HepG2 (cell line): Measurements from ENCODE around the gene FAM76A. TPM values are rescaled to one million over a fixed set of nuclear protein-coding genes. Genes with fewer than 3 reads are reported as not detected.

Experiments used
- ASH2L ChIP-seq: fragments of 300-600, 200-600 bp; sonication (generic); IDR thresholded peaks from 2 replicates; pipeline ENCODE4 v1.7.0; 2017; ENCODE audit warnings: low read depth, mild to moderate bottlenecking, moderate library complexity, mixed read lengths, low read length; ENCODE audit not compliant: insufficient read length
- CAMTA2 ChIP-seq: sonication (generic); formaldehyde crosslinking; IDR thresholded peaks from 2 replicates; pipeline ENCODE4 v1.4.0; 2020; ENCODE audit warnings: mild to moderate bottlenecking, missing genetic modification reagents, borderline replicate concordance
- CHCHD3 ChIP-seq: sonication (generic); formaldehyde crosslinking; IDR thresholded peaks from 2 replicates; pipeline ENCODE4 v1.8.0; 2022; ENCODE audit warnings: mild to moderate bottlenecking, missing genetic modification reagents, moderate library complexity
- EEA1 ChIP-seq: sonication (generic); formaldehyde crosslinking; IDR thresholded peaks from 2 replicates; pipeline ENCODE4 v1.5.1; 2020; ENCODE audit warnings: mild to moderate bottlenecking, missing genetic modification reagents, borderline replicate concordance
- EP300 ChIP-seq, 3 experiments: sonication (generic) in 1 of 3; formaldehyde crosslinking in 1 of 3; IDR thresholded peaks; 2 replicates each; pipeline versions ENCODE4 v1.5.1 to v1.6.1; 2011 to 2020; ENCODE audit warnings: low read depth in 2 of 3, low read length in 2 of 3, borderline replicate concordance in 1 of 3, improper control_type of control experiment in 1 of 3, mild to moderate bottlenecking in 1 of 3, missing genetic modification reagents in 1 of 3, moderate library complexity in 1 of 3
- KDM4B ChIP-seq: sonication (generic); formaldehyde crosslinking; IDR thresholded peaks from 2 replicates; pipeline ENCODE4 v1.4.0; 2020; ENCODE audit warnings: missing genetic modification reagents
- NFIC ChIP-seq: IDR thresholded peaks from 2 replicates; pipeline ENCODE4 v1.6.1; 2012; ENCODE audit warnings: mild to moderate bottlenecking, low read length, inconsistent platforms
- RCOR2 ChIP-seq: IDR thresholded peaks from 2 replicates; pipeline ENCODE4 v1.6.1; 2016; ENCODE audit warnings: missing biosample characterization, missing genetic modification reagents
- RELA ChIP-seq: sonication (generic); formaldehyde crosslinking; IDR thresholded peaks from 2 replicates; pipeline ENCODE4 v1.4.0; 2020; ENCODE audit warnings: missing genetic modification reagents
- ZFP90 ChIP-seq: sonication (generic); formaldehyde crosslinking; IDR thresholded peaks from 2 replicates; pipeline ENCODE4 v1.8.0; 2022; ENCODE audit warnings: missing genetic modification reagents, mild to moderate bottlenecking, inconsistent platforms, borderline replicate concordance
- ZMYM2 ChIP-seq: sonication (generic); formaldehyde crosslinking; IDR thresholded peaks from 2 replicates; pipeline ENCODE4 v1.8.0; 2022; ENCODE audit warnings: mild to moderate bottlenecking, missing genetic modification reagents
- ZNF230 ChIP-seq: sonication (generic); formaldehyde crosslinking; IDR thresholded peaks from 2 replicates; pipeline ENCODE4 v1.4.0; 2020; ENCODE audit warnings: mild to moderate bottlenecking, missing genetic modification reagents
- ZNF543 ChIP-seq: sonication (generic); formaldehyde crosslinking; IDR thresholded peaks from 2 replicates; pipeline ENCODE4 v1.4.0; 2020; ENCODE audit warnings: mild to moderate bottlenecking, missing genetic modification reagents
- ZNF577 ChIP-seq: sonication (generic); formaldehyde crosslinking; IDR thresholded peaks from 2 replicates; pipeline ENCODE4 v1.4.0; 2020; ENCODE audit warnings: mild to moderate bottlenecking, low read depth, missing genetic modification reagents, borderline replicate concordance
- polyA plus RNA-seq, 8 experiments: library from polyadenylated mRNA; depleted of rRNA in 3 of 8; stranded (reverse) in 7 of 8; unstranded in 1 of 8; fragments of >200 nt; fragmentation: Illumina TruSeq in 4 of 8; extraction: Trizol in 4 of 8; gene quantifications; 2 replicates each; pipeline versions ENCODE4 v1.2.1 to v1.2.3, GENCODE V29; 2011 to 2016; ENCODE audit warnings: low read depth in 4 of 8, missing spikeins in 1 of 8, mixed read lengths in 1 of 8; ENCODE audit not compliant: insufficient read depth in 1 of 8
- total RNA-seq, 5 experiments: library from RNA; depleted of rRNA; stranded (reverse); fragments of >200 nt; fragmentation: Illumina TruSeq; extraction: Trizol; gene quantifications; 2 replicates each; pipeline ENCODE4 v1.2.3, GENCODE V29; 2016; ENCODE audit warnings: low read depth in 1 of 5
- TF ChIP-seq, protein P1 (sequence below), 2 experiments: sonication (generic) in 1 of 2; formaldehyde crosslinking in 1 of 2; IDR thresholded peaks; 2 replicates each; pipeline versions ENCODE4 v1.4.0 to v1.6.1; 2018 to 2020; ENCODE audit warnings: missing genetic modification reagents in 2 of 2, borderline replicate concordance in 1 of 2, low read depth in 1 of 2, mild to moderate bottlenecking in 1 of 2, missing biosample characterization in 1 of 2
- TF ChIP-seq, protein P2 (sequence below): sonication (generic); formaldehyde crosslinking; IDR thresholded peaks from 2 replicates; pipeline ENCODE4 v1.4.0; 2020; ENCODE audit warnings: missing genetic modification reagents, borderline replicate concordance
- TF ChIP-seq, protein P3 (sequence below): sonication (generic); formaldehyde crosslinking; IDR thresholded peaks from 2 replicates; pipeline ENCODE4 v1.5.1; 2020; ENCODE audit warnings: mild to moderate bottlenecking, missing genetic modification reagents, moderate library complexity
- TF ChIP-seq, protein P4 (sequence below): sonication (generic); formaldehyde crosslinking; IDR thresholded peaks from 2 replicates; pipeline ENCODE4 v1.4.0; 2020; ENCODE audit warnings: mild to moderate bottlenecking, missing genetic modification reagents

Gene FAM76A
- total and polyA plus RNA-seq, 2 of the 13 experiments (the other 11 are each of a cell fraction or from before 2014, with no cell fraction given), result 4.2 to 15.7 TPM

DNA sequence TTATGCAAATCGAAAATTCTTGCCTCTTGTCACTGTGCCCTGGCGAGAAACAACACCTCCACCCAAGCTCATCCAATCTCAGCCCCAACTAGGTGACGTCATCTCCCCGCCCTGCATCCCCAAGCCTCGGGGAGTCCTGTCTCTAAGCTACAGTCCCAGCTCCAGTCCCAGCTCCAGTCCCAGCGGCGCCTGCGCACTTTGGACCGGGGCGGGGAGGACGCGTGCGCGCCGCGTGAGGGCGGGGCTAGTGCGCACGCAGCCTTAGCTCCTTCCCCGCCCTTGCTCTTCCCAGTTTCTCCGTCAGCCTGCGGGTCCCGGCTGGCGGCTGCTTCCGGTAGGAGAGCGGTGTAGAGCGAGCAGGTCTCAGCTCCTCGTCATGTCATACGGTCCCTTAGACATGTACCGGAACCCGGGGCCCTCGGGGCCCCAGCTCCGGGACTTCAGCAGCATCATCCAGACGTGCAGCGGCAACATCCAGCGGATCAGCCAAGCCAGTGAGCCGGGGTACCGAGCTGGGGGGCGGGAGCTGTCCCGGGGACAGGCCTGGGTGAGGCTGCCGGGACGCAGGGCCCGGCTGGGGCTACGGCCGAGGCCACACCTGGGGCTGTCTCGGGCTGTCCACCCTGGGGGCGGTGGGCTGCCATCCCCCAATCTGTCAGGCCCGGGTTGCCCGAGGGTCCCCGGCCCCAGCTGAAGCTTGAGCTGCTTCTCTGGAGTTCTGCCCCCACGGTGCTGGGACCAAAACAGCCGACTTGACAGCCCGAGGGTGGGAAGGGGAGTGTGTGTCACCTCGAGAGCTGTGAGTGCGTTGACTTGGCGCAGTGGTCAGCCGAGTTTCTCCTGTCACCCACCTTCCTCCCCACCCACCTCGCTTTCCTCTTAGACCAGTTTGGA lies 47.4 kb downstream of the FAM76A start, which contains the start of gene STX12 (continued):
- TF ChIP-seq ASH2L, result peak; percentile 51
- no peak for TF ChIP-seq ZNF543 (CRISPR knock-in tag)
- TF ChIP-seq, protein P1, sequence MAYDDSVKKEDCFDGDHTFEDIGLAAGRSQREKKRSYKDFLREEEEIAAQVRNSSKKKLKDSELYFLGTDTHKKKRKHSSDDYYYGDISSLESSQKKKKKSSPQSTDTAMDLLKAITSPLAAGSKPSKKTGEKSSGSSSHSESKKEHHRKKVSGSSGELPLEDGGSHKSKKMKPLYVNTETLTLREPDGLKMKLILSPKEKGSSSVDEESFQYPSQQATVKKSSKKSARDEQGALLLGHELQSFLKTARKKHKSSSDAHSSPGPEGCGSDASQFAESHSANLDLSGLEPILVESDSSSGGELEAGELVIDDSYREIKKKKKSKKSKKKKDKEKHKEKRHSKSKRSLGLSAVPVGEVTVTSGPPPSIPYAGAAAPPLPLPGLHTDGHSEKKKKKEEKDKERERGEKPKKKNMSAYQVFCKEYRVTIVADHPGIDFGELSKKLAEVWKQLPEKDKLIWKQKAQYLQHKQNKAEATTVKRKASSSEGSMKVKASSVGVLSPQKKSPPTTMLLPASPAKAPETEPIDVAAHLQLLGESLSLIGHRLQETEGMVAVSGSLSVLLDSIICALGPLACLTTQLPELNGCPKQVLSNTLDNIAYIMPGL (CRISPR knock-in tag; IDR thresholded peaks at IDR 0.05; ENCODE audit: borderline replicate concordance in 1 of 2, low read depth in 1 of 2), result peak in 1 of 2 experiments; percentile 61; a peak in 2 of 4 replicates
- no peak for TF ChIP-seq NFIC
- no peak for TF ChIP-seq EEA1
- 0 out of 2 replicates have a peak, but pooled peaks have one; percentile 55 for TF ChIP-seq ZNF230
- no peak for TF ChIP-seq CAMTA2 (CRISPR knock-in tag)
- no peak for TF ChIP-seq KDM4B
- TF ChIP-seq CHCHD3, result 0 out of 2 replicates have a peak, but pooled peaks have one; percentile 14
- TF ChIP-seq, protein P2, sequence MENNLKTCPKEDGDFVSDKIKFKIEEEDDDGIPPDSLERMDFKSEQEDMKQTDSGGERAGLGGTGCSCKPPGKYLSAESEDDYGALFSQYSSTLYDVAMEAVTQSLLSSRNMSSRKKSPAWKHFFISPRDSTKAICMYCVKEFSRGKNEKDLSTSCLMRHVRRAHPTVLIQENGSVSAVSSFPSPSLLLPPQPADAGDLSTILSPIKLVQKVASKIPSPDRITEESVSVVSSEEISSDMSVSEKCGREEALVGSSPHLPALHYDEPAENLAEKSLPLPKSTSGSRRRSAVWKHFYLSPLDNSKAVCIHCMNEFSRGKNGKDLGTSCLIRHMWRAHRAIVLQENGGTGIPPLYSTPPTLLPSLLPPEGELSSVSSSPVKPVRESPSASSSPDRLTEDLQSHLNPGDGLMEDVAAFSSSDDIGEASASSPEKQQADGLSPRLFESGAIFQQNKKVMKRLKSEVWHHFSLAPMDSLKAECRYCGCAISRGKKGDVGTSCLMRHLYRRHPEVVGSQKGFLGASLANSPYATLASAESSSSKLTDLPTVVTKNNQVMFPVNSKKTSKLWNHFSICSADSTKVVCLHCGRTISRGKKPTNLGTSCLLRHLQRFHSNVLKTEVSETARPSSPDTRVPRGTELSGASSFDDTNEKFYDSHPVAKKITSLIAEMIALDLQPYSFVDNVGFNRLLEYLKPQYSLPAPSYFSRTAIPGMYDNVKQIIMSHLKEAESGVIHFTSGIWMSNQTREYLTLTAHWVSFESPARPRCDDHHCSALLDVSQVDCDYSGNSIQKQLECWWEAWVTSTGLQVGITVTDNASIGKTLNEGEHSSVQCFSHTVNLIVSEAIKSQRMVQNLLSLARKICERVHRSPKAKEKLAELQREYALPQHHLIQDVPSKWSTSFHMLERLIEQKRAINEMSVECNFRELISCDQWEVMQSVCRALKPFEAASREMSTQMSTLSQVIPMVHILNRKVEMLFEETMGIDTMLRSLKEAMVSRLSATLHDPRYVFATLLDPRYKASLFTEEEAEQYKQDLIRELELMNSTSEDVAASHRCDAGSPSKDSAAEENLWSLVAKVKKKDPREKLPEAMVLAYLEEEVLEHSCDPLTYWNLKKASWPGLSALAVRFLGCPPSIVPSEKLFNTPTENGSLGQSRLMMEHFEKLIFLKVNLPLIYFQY, result no peak; the same call in 1 of the 2 replicates
- TF ChIP-seq, protein P3, sequence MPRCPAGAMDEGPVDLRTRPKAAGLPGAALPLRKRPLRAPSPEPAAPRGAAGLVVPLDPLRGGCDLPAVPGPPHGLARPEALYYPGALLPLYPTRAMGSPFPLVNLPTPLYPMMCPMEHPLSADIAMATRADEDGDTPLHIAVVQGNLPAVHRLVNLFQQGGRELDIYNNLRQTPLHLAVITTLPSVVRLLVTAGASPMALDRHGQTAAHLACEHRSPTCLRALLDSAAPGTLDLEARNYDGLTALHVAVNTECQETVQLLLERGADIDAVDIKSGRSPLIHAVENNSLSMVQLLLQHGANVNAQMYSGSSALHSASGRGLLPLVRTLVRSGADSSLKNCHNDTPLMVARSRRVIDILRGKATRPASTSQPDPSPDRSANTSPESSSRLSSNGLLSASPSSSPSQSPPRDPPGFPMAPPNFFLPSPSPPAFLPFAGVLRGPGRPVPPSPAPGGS (CRISPR knock-in tag), result peak; percentile 60; the same call in 1 of the 2 replicates
- TF ChIP-seq ZFP90 (CRISPR knock-in tag), result no peak
- no peak for TF ChIP-seq ZMYM2 (CRISPR knock-in tag)
- TF ChIP-seq RELA, result no peak
- TF ChIP-seq RCOR2 (CRISPR knock-in tag), result no peak
- TF ChIP-seq, protein P4, sequence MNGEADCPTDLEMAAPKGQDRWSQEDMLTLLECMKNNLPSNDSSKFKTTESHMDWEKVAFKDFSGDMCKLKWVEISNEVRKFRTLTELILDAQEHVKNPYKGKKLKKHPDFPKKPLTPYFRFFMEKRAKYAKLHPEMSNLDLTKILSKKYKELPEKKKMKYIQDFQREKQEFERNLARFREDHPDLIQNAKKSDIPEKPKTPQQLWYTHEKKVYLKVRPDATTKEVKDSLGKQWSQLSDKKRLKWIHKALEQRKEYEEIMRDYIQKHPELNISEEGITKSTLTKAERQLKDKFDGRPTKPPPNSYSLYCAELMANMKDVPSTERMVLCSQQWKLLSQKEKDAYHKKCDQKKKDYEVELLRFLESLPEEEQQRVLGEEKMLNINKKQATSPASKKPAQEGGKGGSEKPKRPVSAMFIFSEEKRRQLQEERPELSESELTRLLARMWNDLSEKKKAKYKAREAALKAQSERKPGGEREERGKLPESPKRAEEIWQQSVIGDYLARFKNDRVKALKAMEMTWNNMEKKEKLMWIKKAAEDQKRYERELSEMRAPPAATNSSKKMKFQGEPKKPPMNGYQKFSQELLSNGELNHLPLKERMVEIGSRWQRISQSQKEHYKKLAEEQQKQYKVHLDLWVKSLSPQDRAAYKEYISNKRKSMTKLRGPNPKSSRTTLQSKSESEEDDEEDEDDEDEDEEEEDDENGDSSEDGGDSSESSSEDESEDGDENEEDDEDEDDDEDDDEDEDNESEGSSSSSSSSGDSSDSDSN (CRISPR knock-in tag), result peak; percentile 89; the same call in 1 of the 2 replicates
- no peak for TF ChIP-seq ZNF577 (CRISPR knock-in tag)
- no peak for TF ChIP-seq EP300 (IDR thresholded peaks at IDR 0.05; ENCODE audit: low read depth in 2 of 2, low read length in 2 of 2)
- no peak for TF ChIP-seq EP300 (CRISPR knock-in tag; IDR thresholded peaks at IDR 0.05; ENCODE audit: borderline replicate concordance)
